Colonic mucosa (tissue), 4 donors: ENCODE results near the gene TNFAIP8L1. TPM values are rescaled to one million over a fixed set of nuclear protein-coding genes. Genes with fewer than 3 reads are reported as not detected.
"Not testable (repeated sequence)": the region's sequence is repeated elsewhere in the genome, so short reads cannot be mapped to it uniquely, and the experiment has no call there.

Experiments
- DNase-seq: peaks from one replicate; pipeline ENCODE4 v3.0.0-alpha.2; 2020
- H3K27ac ChIP-seq: fragments of 200-600 bp; one replicate; pipeline ENCODE4 v1.8.0; 2021
- H3K27me3 ChIP-seq: fragments of 200-600 bp; one replicate; pipeline ENCODE4 v1.8.0; 2021
- H3K36me3 ChIP-seq: fragments of 200-600 bp; one replicate; pipeline ENCODE4 v1.8.0; 2021
- H3K4me1 ChIP-seq: fragments of 200-600 bp; one replicate; pipeline ENCODE4 v1.8.0; 2021; ENCODE audit warnings: mild to moderate bottlenecking
- H3K4me3 ChIP-seq: fragments of 200-600 bp; one replicate; pipeline ENCODE4 v1.8.0; 2021
- H3K9ac ChIP-seq, 2 donors: one replicate each; pipeline ENCODE4 v1.7.0; 2013; ENCODE audit warnings: control low read depth in 2 of 2, low read depth in 2 of 2, low read length in 2 of 2
- H3K9me3 ChIP-seq: fragments of 200-600 bp; one replicate; pipeline ENCODE4 v1.8.0; 2021
- CTCF ChIP-seq: fragments of 200-600 bp; IDR thresholded peaks from one replicate; pipeline ENCODE4 v1.8.0; 2022; ENCODE audit warnings: antibody characterized with exemption, mild to moderate bottlenecking
- intact Hi-C: fragments of 100-400 bp; cut with DNase I; formaldehyde crosslinking; loops from one replicate; pipeline ENCODE4 v1.14.1; 2022
- total RNA-seq, 2 donors: library from RNA; stranded (reverse); fragmentation: NEBNext Ultra II Directional in 1 of 2; extraction: Animal tissue kit (Norgen Biotek cat#: 25700) in 1 of 2; gene quantifications; one replicate each; pipeline ENCODE4 v1.2.1, GENCODE V29; 2021
- donor health status: healthy.
- donor health status: DM: no; HTN: no; CAD: no.
- donor health status: DM: no; HTN: no; CAD: no.

TNFAIP8L1 gene
- total RNA-seq, 2 donors from 2014 or later, result 14.2 to 24.1 TPM

GRCh38 chr19:4675346-4675745 is 36.0 kb downstream of the TNFAIP8L1 start:
- Histone ChIP-seq H3K27ac (no peak overlapping the region), H3K9me3 (no peaks in the 10 kb centered on the region), H3K4me1 (no peaks in the 10 kb centered on the region), H3K4me3 (no peak overlapping the region), H3K9ac (no peak overlapping the region), H3K27me3 (no peaks in the 10 kb centered on the region), H3K36me3 (peaks cover 6% of the 10 kb centered on the region)
- DNase-seq, result no peak
- TF ChIP-seq CTCF, result no peak
- intact Hi-C loops, result no loop called here

DNA sequence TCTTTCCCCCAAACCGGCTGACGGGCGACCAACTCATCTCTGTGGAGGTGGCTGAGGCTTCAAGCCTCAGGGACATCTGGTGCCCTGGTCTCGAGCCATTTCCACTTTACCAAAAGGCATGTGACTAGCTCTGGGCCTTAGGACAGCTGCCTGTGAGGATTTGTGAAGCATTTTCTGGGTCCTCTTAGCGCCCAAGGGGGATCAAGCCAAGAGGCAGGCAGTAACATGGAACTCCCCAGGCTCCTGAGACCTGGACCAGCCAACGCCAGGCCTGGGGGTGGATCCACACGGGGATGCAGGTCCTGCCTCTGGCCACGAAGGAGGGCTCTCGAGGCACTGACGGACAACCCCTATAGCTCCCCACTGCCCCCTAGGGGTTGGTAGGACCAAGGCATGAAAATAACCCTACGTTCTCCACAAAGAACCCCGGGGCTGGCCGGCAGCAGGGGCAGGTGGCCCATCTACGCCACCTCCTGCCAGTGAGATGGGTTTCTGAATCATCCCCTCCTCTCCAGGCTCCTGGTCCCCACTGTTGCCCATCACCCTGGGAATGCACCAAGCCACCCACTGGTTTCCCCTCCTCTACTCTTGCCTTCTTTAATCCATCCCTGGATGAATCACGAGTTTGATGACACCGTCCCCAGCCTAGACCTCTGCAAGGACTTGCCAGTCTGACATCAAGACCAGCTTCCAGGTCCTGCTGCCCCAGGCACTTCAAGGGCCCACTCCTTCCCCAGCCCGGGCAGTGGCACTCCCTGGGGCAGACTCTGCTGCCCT is 37.8 kb downstream of the TNFAIP8L1 start:
- Histone ChIP-seq H3K27ac (no peak overlapping the region), H3K4me1 (no peaks in the 10 kb centered on the region), H3K9me3 (no peaks in the 10 kb centered on the region), H3K36me3 (peaks cover 6% of the 10 kb centered on the region), H3K4me3 (no peak overlapping the region), H3K27me3 (no peaks in the 10 kb centered on the region), H3K9ac (no peak overlapping the region)
- peak; percentile 38 for DNase-seq
- intact Hi-C loops, result no loop called here
- TF ChIP-seq CTCF, result peak; percentile 28

- Histone ChIP-seq H3K4me1 (no peaks in the 10 kb centered on the region), H3K27me3 (no peaks in the 10 kb centered on the region), H3K9me3 (no peaks in the 10 kb centered on the region), H3K4me3 (no peak overlapping the region), H3K36me3 (peaks cover 13% of the 10 kb centered on the region), H3K27ac (no peak overlapping the region), H3K9ac (no peak overlapping the region)
- intact Hi-C loops, result no loop called here
- TF ChIP-seq CTCF, result no peak
- peak; percentile 31 for DNase-seq
Measured at GRCh38 chr19:4678881-4679790, 39.8 kb downstream of the TNFAIP8L1 start.

GRCh38 chr19:4680021-4680420 is 40.7 kb downstream of the TNFAIP8L1 start:
- not testable (repeated sequence) for DNase-seq
- peaks cover 13% of the 10 kb centered on the region for H3K36me3 ChIP-seq

DNA sequence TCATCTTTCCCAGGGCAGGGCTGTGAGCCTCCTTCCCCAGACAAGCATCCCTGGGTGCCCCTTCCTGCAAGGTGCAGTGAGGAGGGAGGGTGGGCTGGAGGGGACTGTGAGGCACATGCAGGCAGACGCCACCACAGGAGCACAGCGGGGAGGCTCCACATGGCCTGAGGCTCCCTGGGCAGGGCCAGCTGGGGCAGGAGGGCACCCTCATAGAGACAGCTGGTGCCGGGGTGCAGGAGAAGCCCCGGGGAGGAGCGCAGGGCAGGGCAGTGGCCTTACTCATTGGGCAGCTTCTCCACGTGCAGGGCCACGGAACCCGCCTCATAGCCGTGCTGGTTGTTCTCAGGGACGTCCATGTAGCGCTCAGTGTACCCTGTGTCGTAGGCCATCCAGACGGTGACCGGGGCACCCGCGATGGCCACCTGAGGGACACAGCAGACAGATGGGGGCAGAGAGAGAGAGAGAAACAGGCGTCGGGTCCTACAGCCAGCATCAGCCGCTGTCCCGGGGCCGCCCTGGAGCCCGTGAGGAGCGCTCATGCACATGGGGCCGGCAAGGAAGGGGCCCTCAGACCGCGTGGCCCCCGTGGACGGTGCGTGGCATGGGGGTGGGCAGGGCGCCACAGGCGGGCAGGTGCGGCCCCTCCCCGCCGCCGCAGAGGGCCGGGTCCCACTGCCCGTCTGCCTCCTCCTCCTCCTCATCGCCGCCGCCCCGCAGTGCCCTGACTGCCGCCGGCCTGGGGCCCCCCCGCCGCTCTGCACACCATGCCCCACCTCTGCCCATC is 43.3 kb downstream of the TNFAIP8L1 start:
- Histone ChIP-seq H3K9ac (no peak overlapping the region), H3K36me3 (peaks cover 7% of the 10 kb centered on the region), H3K27ac (no peak overlapping the region), H3K9me3 (no peaks in the 10 kb centered on the region), H3K27me3 (no peaks in the 10 kb centered on the region), H3K4me1 (no peaks in the 10 kb centered on the region), H3K4me3 (no peak overlapping the region)
- intact Hi-C loops, result no loop called here
- no peak for DNase-seq
- no peak for TF ChIP-seq CTCF

More at GRCh38 chr19:4680021-4680420, 40.7 kb downstream of the TNFAIP8L1 start:
- H3K27ac ChIP-seq, H3K9me3 ChIP-seq, H3K9ac ChIP-seq, H3K4me3 ChIP-seq, H3K4me1 ChIP-seq, H3K27me3 ChIP-seq, intact Hi-C loops: not testable (repeated sequence)
